ENCODE results near the gene NANOS3. TPM values are rescaled to one million over a fixed set of nuclear protein-coding genes. Genes with fewer than 3 reads are reported as not detected.
A peak's percentile ranks its signal among the peaks of the same experiment; 100 is the strongest.

NANOS3 gene
- total RNA-seq, 3 donors from 2014 or later, result not detected

DNA sequence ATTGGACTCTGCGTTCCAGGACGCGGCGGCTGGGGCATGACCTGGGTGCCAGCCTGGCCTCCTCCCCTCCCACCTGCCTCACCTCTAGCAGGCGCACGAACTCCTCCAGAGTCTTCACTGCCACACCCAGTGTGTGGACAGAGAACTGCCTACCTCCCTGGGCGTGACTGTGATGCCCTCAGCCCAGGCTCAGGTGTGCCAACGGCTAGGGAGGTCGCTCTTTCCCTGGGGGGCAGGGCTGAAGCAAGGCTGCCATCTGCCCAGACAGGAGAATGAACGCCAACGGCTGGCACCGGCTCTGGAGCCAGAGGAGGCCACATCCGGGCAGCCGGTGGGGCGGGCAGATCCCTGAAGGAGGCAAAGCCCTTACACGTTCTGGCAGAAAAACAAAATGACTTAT lies 11.3 kb downstream of the NANOS3 start:
- Histone ChIP-seq H3K27ac (peak overlapping the region; percentile 60 to 85), H3K4me1 (peaks cover 3 to 18% of the 10 kb centered on the region in 2 donors), H3K9me3 (no peaks in the 10 kb centered on the region), H3K36me3 (no peaks in the 10 kb centered on the region), H3K27me3 (no peaks in the 10 kb centered on the region), H3K4me3 (no peak overlapping the region)
- DNase-seq (ENCODE audit: low spot score in 2 of 2), result peak in 1 of 2 donors; percentile 66
- peak in 1 of 3 donors; percentile 14 for TF ChIP-seq POLR2AphosphoS5 (IDR thresholded peaks at IDR 0.05)
- TF ChIP-seq, protein P1, sequence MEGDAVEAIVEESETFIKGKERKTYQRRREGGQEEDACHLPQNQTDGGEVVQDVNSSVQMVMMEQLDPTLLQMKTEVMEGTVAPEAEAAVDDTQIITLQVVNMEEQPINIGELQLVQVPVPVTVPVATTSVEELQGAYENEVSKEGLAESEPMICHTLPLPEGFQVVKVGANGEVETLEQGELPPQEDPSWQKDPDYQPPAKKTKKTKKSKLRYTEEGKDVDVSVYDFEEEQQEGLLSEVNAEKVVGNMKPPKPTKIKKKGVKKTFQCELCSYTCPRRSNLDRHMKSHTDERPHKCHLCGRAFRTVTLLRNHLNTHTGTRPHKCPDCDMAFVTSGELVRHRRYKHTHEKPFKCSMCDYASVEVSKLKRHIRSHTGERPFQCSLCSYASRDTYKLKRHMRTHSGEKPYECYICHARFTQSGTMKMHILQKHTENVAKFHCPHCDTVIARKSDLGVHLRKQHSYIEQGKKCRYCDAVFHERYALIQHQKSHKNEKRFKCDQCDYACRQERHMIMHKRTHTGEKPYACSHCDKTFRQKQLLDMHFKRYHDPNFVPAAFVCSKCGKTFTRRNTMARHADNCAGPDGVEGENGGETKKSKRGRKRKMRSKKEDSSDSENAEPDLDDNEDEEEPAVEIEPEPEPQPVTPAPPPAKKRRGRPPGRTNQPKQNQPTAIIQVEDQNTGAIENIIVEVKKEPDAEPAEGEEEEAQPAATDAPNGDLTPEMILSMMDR (IDR thresholded peaks at IDR 0.05), result no peak
- TF ChIP-seq POLR2A (IDR thresholded peaks at IDR 0.05), result no peak
- intact Hi-C loops (cut with DNase I; ENCODE audit: low total_unique reads), result loop anchor here (10.0 kb wide), 1 partner anchor 187 kb away; the partner anchor contains the start of gene MISP3

DNA sequence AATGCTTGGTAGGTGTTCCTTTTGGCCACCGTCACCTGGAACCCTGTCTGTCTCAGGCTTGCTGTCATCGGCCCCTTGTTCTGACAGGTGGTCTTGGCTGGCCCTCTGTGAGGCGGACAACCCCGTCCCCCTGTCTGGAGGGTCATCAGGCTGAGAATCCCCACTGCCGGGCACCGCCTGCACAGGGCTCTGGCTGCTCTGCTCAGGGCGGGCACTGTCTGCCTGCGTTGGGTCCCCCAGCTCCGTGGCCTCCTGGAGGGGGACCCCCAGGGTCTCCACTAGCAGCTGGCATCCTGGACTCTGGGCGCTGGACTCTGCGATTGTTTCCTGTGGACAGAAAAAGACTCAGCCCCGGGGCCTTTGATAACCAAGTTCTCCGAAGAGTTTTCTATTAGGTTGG lies 13.2 kb downstream of the NANOS3 start:
- intact Hi-C loops (cut with DNase I; ENCODE audit: low total_unique reads), result no loop called here

DNA sequence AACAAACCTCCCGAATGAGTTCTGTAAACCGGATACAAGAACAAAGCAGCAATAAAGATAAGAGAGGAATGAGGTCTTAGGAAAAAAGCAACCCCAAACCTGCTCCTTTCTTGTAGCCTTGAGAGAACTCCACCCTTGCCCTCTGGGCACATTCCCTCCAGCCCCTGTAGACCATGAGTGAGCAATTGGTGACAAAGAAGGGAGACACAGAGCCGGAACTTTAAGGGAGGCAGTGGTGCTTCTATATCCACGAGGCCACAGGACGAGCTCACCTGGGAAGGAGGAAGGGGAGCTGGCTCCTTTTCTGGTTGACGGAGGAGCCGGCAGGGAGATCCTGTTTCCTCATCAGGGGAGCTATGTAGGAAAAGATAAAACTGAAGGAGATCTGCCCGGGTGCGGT lies 15.9 kb downstream of the NANOS3 start:
- no peak overlapping the region for H3K27ac ChIP-seq
- no peaks in the 10 kb centered on the region for H3K27me3 ChIP-seq
- TF ChIP-seq POLR2AphosphoS5 (IDR thresholded peaks at IDR 0.05), result no peak
- TF ChIP-seq, protein P1 (IDR thresholded peaks at IDR 0.05), result no peak
- H3K4me1 ChIP-seq, result no peaks in the 10 kb centered on the region
- DNase-seq (ENCODE audit: low spot score in 2 of 2), result no peak
- no peaks in the 10 kb centered on the region for H3K36me3 ChIP-seq
- intact Hi-C loops (cut with DNase I; ENCODE audit: low total_unique reads), result no loop called here
- no peaks in the 10 kb centered on the region for H3K9me3 ChIP-seq
- no peak overlapping the region for H3K4me3 ChIP-seq

More for the DNA sequence above, 13.2 kb downstream of the NANOS3 start:
- TF ChIP-seq POLR2AphosphoS5 (IDR thresholded peaks at IDR 0.05) (no peak), POLR2A (IDR thresholded peaks at IDR 0.05) (no peak)
- TF ChIP-seq, protein P1 (IDR thresholded peaks at IDR 0.05), result no peak
- Histone ChIP-seq H3K9me3 (no peaks in the 10 kb centered on the region), H3K36me3 (no peaks in the 10 kb centered on the region), H3K27me3 (no peaks in the 10 kb centered on the region), H3K27ac (no peak overlapping the region), H3K4me3 (no peak overlapping the region), H3K4me1 (peaks cover 3 to 5% of the 10 kb centered on the region in 2 donors)
- no peak for DNase-seq (ENCODE audit: low spot score in 2 of 2)

DNA sequence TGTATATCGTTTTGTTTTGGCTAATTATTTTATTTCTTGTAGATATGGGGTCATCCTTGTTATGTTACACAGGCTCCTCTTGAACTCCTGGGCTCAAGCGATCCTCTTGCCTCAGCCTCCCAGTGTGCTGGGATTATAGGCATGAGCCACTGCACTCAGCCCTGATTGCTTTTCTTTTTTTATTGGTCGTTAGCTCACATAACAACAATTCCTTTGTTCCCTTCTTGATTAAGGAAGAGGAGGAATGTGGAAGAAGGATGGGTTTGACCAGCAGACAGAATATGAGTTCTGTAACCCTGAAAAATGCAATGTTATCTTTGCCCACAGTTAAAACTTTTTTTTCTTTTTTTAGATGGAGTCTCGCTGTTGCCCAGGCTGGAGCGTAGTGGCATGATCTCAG lies 17.6 kb downstream of the NANOS3 start:
- DNase-seq (ENCODE audit: low spot score in 2 of 2), result no peak
- Histone ChIP-seq H3K9me3 (no peaks in the 10 kb centered on the region), H3K4me1 (no peaks in the 10 kb centered on the region), H3K27me3 (no peaks in the 10 kb centered on the region), H3K36me3 (no peaks in the 10 kb centered on the region), H3K27ac (no peak overlapping the region), H3K4me3 (no peak overlapping the region)
- intact Hi-C loops (cut with DNase I; ENCODE audit: low total_unique reads), result no loop called here
- TF ChIP-seq, protein P1 (IDR thresholded peaks at IDR 0.05), result no peak
- TF ChIP-seq POLR2A (IDR thresholded peaks at IDR 0.05), result no peak
- TF ChIP-seq POLR2AphosphoS5 (IDR thresholded peaks at IDR 0.05), result no peak

DNA sequence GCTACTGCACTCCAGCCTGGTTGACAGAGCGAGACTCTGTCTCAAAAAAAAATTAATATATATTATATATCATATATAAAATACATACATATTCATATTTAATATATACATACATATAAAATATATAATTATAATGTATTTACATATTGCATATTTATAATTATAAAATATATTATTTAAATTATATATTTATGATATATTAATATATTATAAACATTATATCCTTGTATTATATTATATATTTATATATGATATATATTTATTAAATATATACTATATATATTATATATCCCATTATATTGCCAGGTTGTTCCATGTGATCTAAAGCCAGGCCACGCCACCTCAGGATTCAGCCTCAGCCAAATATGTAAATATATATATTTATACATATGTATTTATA lies 19.3 kb downstream of the NANOS3 start:
- H3K36me3 ChIP-seq, result no peaks in the 10 kb centered on the region
- intact Hi-C loops (cut with DNase I; ENCODE audit: low total_unique reads), result no loop called here
- no peak for DNase-seq (ENCODE audit: low spot score in 2 of 2)

More for the DNA sequence above, 19.3 kb downstream of the NANOS3 start:
- no peak for TF ChIP-seq POLR2A (IDR thresholded peaks at IDR 0.05)
- TF ChIP-seq POLR2AphosphoS5 (IDR thresholded peaks at IDR 0.05), result no peak
- TF ChIP-seq, protein P1 (IDR thresholded peaks at IDR 0.05), result no peak
- no peak overlapping the region for H3K27ac ChIP-seq
- H3K27me3 ChIP-seq, result no peaks in the 10 kb centered on the region
- no peaks in the 10 kb centered on the region for H3K9me3 ChIP-seq
- H3K4me3 ChIP-seq, result no peak overlapping the region
- no peaks in the 10 kb centered on the region for H3K4me1 ChIP-seq
